Caco-2 (cell line): ENCODE measurements around the gene SMIM27. TPM values are rescaled to one million over a fixed set of nuclear protein-coding genes. Genes with fewer than 3 reads are reported as not detected.

Experiments used
- BruUV-seq: library from RNA; stranded (reverse); fragments of 400-500 nt; replicated peaks from 2 replicates; lab custom pipeline; 2021; lab: Mats Ljungman, UMichigan
- CTCF ChIA-PET: fragments of 300-600 bp; sonication (Branson Sonifier 250); formaldehyde crosslinking; loops from one replicate; lab custom pipeline; 2022; ENCODE audit warnings: antibody characterized with exemption; lab: Charles Lee
- POLR2A ChIA-PET: fragments of 300-600 bp; sonication (Branson Sonifier 250); formaldehyde crosslinking; loops from one replicate; lab custom pipeline; 2022; ENCODE audit warnings: antibody characterized with exemption; lab: Charles Lee
- DNase-seq, 2 experiments: peaks; one replicate each; pipeline versions ENCODE4 v3.0.0 to v3.0.0-alpha.2; 2020 to 2022
- H3K27me3 ChIP-seq: replicated peaks from 2 replicates; pipeline ENCODE4 v1.6.0; 2011; ENCODE audit warnings: low read length; ENCODE audit not compliant: control insufficient read depth, insufficient read depth
- H3K36me3 ChIP-seq: 2 replicates; pipeline ENCODE4 v1.5.1; 2011; ENCODE audit warnings: low read length; ENCODE audit not compliant: control insufficient read depth, insufficient read depth
- H3K4me1 ChIP-seq: fragments of 250-450 bp; sonication (Bioruptor Pico); 2 replicates; pipeline ENCODE4 v1.5.1; 2020; ENCODE audit warnings: mild to moderate bottlenecking
- H3K4me3 ChIP-seq: 2 replicates; pipeline ENCODE4 v1.5.1; 2011; ENCODE audit warnings: low read depth, mild to moderate bottlenecking, control low read depth, low read length
- H3K9me3 ChIP-seq: fragments of 250-450 bp; sonication (Bioruptor Pico); 2 replicates; pipeline ENCODE4 v1.5.1; 2020; ENCODE audit warnings: mild to moderate bottlenecking, moderate library complexity
- H3K27ac Mint-ChIP-seq: one replicate; pipeline ENCODE4 v1.8.0; 2022; ENCODE audit warnings: mixed read lengths; ENCODE audit not compliant: unreplicated experiment
- H3K27me3 Mint-ChIP-seq: one replicate; pipeline ENCODE4 v1.8.0; 2022; ENCODE audit warnings: mixed read lengths; ENCODE audit not compliant: insufficient read depth, unreplicated experiment
- H3K36me3 Mint-ChIP-seq: one replicate; pipeline ENCODE4 v1.8.0; 2022; ENCODE audit warnings: mild to moderate bottlenecking, mixed read lengths; ENCODE audit not compliant: insufficient read depth, unreplicated experiment
- H3K4me1 Mint-ChIP-seq: one replicate; pipeline ENCODE4 v1.8.0; 2022; ENCODE audit warnings: low read depth, mixed read lengths; ENCODE audit not compliant: unreplicated experiment
- H3K4me3 Mint-ChIP-seq: one replicate; pipeline ENCODE4 v1.8.0; 2022; ENCODE audit warnings: mild to moderate bottlenecking, moderate library complexity, mixed read lengths; ENCODE audit not compliant: unreplicated experiment
- H3K9me3 Mint-ChIP-seq: one replicate; pipeline ENCODE4 v1.8.0; 2022; ENCODE audit warnings: mixed read lengths; ENCODE audit not compliant: unreplicated experiment
- intact Hi-C: fragments of 100-400 bp; cut with micrococcal nuclease; formaldehyde crosslinking; loops from one replicate; pipeline ENCODE4 v1.10.0; 2022; ENCODE audit not compliant: unreplicated experiment
- total RNA-seq: library from RNA; stranded (reverse); gene quantifications from 2 replicates; pipeline ENCODE4 v1.2.3, GENCODE V29; 2022
- TF ChIP-seq, protein P1 (sequence below), 2 experiments: fragments of 200-600 bp in 1 of 2; IDR thresholded peaks; 1 replicate in 1 of 2; 2 replicates in 1 of 2; pipeline versions ENCODE4 v1.5.1 to v1.8.0; 2011 to 2022; ENCODE audit warnings: antibody characterized with exemption in 1 of 2, control low read depth in 1 of 2, inconsistent platforms in 1 of 2, low read depth in 1 of 2, low read length in 1 of 2, mild to moderate bottlenecking in 1 of 2, moderate library complexity in 1 of 2; ENCODE audit not compliant: insufficient read depth in 1 of 2, severe bottlenecking in 1 of 2, unreplicated experiment in 1 of 2

Gene SMIM27
- total RNA-seq, 1 experiment from 2014 or later, result 5.3 TPM

DNA sequence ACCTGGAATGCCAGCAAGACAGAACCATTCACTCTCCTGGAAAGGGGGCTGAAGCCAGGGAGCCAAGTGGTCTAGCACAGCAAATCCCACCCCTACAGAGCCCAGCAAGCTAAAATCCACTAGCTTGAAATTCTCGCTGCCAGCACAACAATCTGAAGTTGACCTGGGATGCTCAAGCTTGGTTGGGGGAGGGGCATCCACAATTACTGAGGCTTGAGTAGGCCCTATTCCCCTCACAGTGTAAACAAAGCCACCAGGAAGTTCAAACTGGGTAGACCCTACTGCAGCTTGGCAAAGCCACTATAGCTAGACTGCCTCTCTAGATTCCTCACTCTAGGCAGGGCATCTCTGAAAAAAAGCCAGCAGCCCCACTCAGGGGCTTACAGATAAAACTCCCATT is 43.4 kb upstream of the SMIM27 start:
- ChIA-PET POLR2A (no interaction called here), CTCF (interaction anchor here (1.1 kb wide), 1 partner anchor 18 kb away, joined by 3 read pairs; the partner anchor contains the start of gene RIGI)
- no peak for DNase-seq
- Histone ChIP-seq H3K9me3 (no peaks in the 10 kb centered on the region), H3K4me1 (no peaks in the 10 kb centered on the region), H3K27me3 (no peaks in the 10 kb centered on the region), H3K4me3 (no peak overlapping the region), H3K36me3 (no peaks in the 10 kb centered on the region)
- no peaks in the 10 kb centered on the region for H3K36me3 Mint-ChIP-seq
- no peak overlapping the region for H3K27ac Mint-ChIP-seq
- no TSS peak for BruUV-seq
- no peaks in the 10 kb centered on the region for H3K9me3 Mint-ChIP-seq
- H3K4me1 Mint-ChIP-seq, result peaks cover 5% of the 10 kb centered on the region
- intact Hi-C loops, result no loop called here
- TF ChIP-seq, protein P1, sequence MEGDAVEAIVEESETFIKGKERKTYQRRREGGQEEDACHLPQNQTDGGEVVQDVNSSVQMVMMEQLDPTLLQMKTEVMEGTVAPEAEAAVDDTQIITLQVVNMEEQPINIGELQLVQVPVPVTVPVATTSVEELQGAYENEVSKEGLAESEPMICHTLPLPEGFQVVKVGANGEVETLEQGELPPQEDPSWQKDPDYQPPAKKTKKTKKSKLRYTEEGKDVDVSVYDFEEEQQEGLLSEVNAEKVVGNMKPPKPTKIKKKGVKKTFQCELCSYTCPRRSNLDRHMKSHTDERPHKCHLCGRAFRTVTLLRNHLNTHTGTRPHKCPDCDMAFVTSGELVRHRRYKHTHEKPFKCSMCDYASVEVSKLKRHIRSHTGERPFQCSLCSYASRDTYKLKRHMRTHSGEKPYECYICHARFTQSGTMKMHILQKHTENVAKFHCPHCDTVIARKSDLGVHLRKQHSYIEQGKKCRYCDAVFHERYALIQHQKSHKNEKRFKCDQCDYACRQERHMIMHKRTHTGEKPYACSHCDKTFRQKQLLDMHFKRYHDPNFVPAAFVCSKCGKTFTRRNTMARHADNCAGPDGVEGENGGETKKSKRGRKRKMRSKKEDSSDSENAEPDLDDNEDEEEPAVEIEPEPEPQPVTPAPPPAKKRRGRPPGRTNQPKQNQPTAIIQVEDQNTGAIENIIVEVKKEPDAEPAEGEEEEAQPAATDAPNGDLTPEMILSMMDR (IDR thresholded peaks at IDR 0.05; ENCODE audit: insufficient read depth in 1 of 2, low read depth in 1 of 2, low read length in 1 of 2, severe bottlenecking in 1 of 2, unreplicated experiment in 1 of 2), result no peak
- no peak overlapping the region for H3K4me3 Mint-ChIP-seq
- no peaks in the 10 kb centered on the region for H3K27me3 Mint-ChIP-seq

- Histone ChIP-seq H3K4me1 (no peaks in the 10 kb centered on the region), H3K4me3 (no peak overlapping the region), H3K27me3 (no peaks in the 10 kb centered on the region), H3K36me3 (no peaks in the 10 kb centered on the region), H3K9me3 (peaks cover 20% of the 10 kb centered on the region)
- Mint-ChIP-seq H3K27ac (no peak overlapping the region), H3K27me3 (no peaks in the 10 kb centered on the region), H3K4me1 (no peaks in the 10 kb centered on the region), H3K36me3 (peaks cover 5% of the 10 kb centered on the region), H3K9me3 (no peaks in the 10 kb centered on the region), H3K4me3 (no peak overlapping the region)
- ChIA-PET POLR2A (no interaction called here), CTCF (no interaction called here)
- no peak for DNase-seq
- TF ChIP-seq, protein P1 (IDR thresholded peaks at IDR 0.05; ENCODE audit: insufficient read depth in 1 of 2, low read depth in 1 of 2, low read length in 1 of 2, severe bottlenecking in 1 of 2, unreplicated experiment in 1 of 2), result no peak
- BruUV-seq, result no TSS peak
- intact Hi-C loops, result no loop called here
These were observed 35.9 kb upstream of the SMIM27 start for GRCh38 chr9:32516241-32516640.

DNA sequence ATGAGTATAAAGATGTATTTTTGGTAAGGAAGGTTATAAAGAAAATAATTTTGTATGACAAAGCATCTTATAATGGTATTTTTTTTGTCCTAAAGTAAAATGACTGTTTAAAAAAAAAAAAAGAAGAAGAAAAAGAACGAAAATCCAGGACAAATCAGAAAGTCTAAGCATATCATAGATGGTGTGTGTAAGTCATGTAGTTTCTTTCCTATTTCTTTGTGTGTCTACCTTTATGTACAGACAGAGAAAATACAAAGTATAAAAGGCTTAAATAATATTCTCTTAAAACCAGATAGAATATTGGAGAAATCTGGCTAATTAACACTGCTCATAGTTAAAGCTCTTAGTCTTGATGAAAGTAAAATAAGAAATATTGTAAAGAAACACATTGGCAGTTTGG is 33.9 kb upstream of the SMIM27 start:
- no peak for DNase-seq
- H3K36me3 ChIP-seq, result no peaks in the 10 kb centered on the region
- intact Hi-C loops, result no loop called here
- BruUV-seq, result no TSS peak
- TF ChIP-seq, protein P1 (IDR thresholded peaks at IDR 0.05; ENCODE audit: insufficient read depth in 1 of 2, low read depth in 1 of 2, low read length in 1 of 2, severe bottlenecking in 1 of 2, unreplicated experiment in 1 of 2), result no peak
- Mint-ChIP-seq H3K4me3 (no peak overlapping the region), H3K9me3 (no peaks in the 10 kb centered on the region), H3K36me3 (peaks cover 5% of the 10 kb centered on the region), H3K27me3 (no peaks in the 10 kb centered on the region), H3K27ac (no peak overlapping the region), H3K4me1 (peaks cover 3% of the 10 kb centered on the region)
- ChIA-PET CTCF (no interaction called here), POLR2A (no interaction called here)
- H3K27me3 ChIP-seq, result no peaks in the 10 kb centered on the region
- H3K4me3 ChIP-seq, result no peak overlapping the region
- peaks cover 20% of the 10 kb centered on the region for H3K9me3 ChIP-seq
- H3K4me1 ChIP-seq, result no peaks in the 10 kb centered on the region
